GM23338 (cell line): Measurements from ENCODE around the gene TMEM125. TPM values are rescaled to one million over a fixed set of nuclear protein-coding genes. Genes with fewer than 3 reads are reported as not detected.
A peak's percentile ranks its signal among the peaks of the same experiment; 100 is the strongest.

Source experiments
- ATAC-seq: fragments of 200-7000 bp; cut with Tn5 transposase; 3 replicates; pipeline ENCODE4 v1.9.1; 2020
- DNase-seq: peaks from one replicate; pipeline ENCODE4 v3.0.0-alpha.2; 2015; ENCODE audit warnings: low spot score
- H2AFZ ChIP-seq: fragments of 200-600 bp; sonication (generic); 2 replicates; pipeline ENCODE4 v1.8.0; 2016; ENCODE audit warnings: antibody characterized with exemption, mild to moderate bottlenecking, moderate library complexity
- H3F3A ChIP-seq: fragments of 200-600 bp; sonication (generic); replicated peaks from 2 replicates; pipeline ENCODE4 v1.8.0; 2017; ENCODE audit warnings: antibody characterized with exemption, mixed run types, low read depth
- H3K27ac ChIP-seq: fragments of 200-600 bp; sonication (generic); 2 replicates; pipeline ENCODE4 v1.6.1; 2016; ENCODE audit warnings: low read depth
- H3K27me3 ChIP-seq: fragments of 200-600 bp; sonication (generic); 2 replicates; pipeline ENCODE4 v1.8.0; 2016; ENCODE audit warnings: mild to moderate bottlenecking, mixed run types, moderate library complexity; ENCODE audit not compliant: insufficient read depth
- H3K36me3 ChIP-seq: fragments of 200-600 bp; sonication (generic); 2 replicates; pipeline ENCODE4 v1.8.0; 2016; ENCODE audit warnings: mild to moderate bottlenecking; ENCODE audit not compliant: insufficient read depth
- H3K4me1 ChIP-seq: fragments of 200-600 bp; sonication (generic); 2 replicates; pipeline ENCODE4 v1.8.0; 2016; ENCODE audit warnings: mild to moderate bottlenecking, moderate library complexity; ENCODE audit not compliant: insufficient read depth
- H3K4me2 ChIP-seq: fragments of 200-600 bp; sonication (generic); 2 replicates; pipeline ENCODE4 v1.7.1; 2017; ENCODE audit warnings: mixed run types
- H3K4me3 ChIP-seq: fragments of 200-600 bp; sonication (generic); 2 replicates; pipeline ENCODE4 v1.6.1; 2016; ENCODE audit warnings: mixed run types
- H3K79me2 ChIP-seq: fragments of 200-600 bp; sonication (generic); replicated peaks from 2 replicates; pipeline ENCODE4 v1.8.0; 2017; ENCODE audit warnings: mild to moderate bottlenecking; ENCODE audit not compliant: insufficient read depth
- H3K9me2 ChIP-seq: fragments of 200-600 bp; sonication (generic); 2 replicates; pipeline ENCODE4 v1.8.0; 2017; ENCODE audit not compliant: insufficient read depth
- H4K20me1 ChIP-seq: fragments of 200-600 bp; sonication (generic); replicated peaks from 2 replicates; pipeline ENCODE4 v1.8.0; 2017; ENCODE audit warnings: mild to moderate bottlenecking; ENCODE audit not compliant: insufficient read depth
- H3K27ac Mint-ChIP-seq: 2 replicates; pipeline ENCODE4 v1.8.0; 2020; ENCODE audit warnings: inconsistent platforms, mild to moderate bottlenecking, moderate library complexity, mixed read lengths
- H3K27me3 Mint-ChIP-seq: 3 replicates; pipeline ENCODE4 v1.8.0; 2022; ENCODE audit warnings: low read depth, mild to moderate bottlenecking, moderate library complexity, mixed read lengths, inconsistent platforms; ENCODE audit not compliant: insufficient read depth, poor library complexity
- H3K36me3 Mint-ChIP-seq: 3 replicates; pipeline ENCODE4 v1.8.0; 2021; ENCODE audit warnings: low read depth, mild to moderate bottlenecking, inconsistent platforms, moderate library complexity, mixed read lengths
- H3K4me1 Mint-ChIP-seq: 3 replicates; pipeline ENCODE4 v1.8.0; 2020; ENCODE audit warnings: mild to moderate bottlenecking, inconsistent platforms, mixed read lengths
- H3K4me3 Mint-ChIP-seq: 3 replicates; pipeline ENCODE4 v1.8.0; 2021; ENCODE audit warnings: moderate library complexity, mild to moderate bottlenecking, inconsistent platforms, mixed read lengths
- H3K9me3 Mint-ChIP-seq: 3 replicates; pipeline ENCODE4 v1.8.0; 2020; ENCODE audit warnings: moderate library complexity, mild to moderate bottlenecking, inconsistent platforms, mixed read lengths
- CTCF ChIP-seq, 2 experiments: fragments of 200-600 bp in 1 of 2; sonication (generic) in 1 of 2; conservative IDR thresholded peaks; 2 replicates each; pipeline versions ENCODE4 v1.5.1 to v1.6.1; 2016 to 2017; ENCODE audit warnings: antibody characterized with exemption in 2 of 2, low read depth in 2 of 2, mild to moderate bottlenecking in 2 of 2, moderate library complexity in 1 of 2
- POLR2AphosphoS5 ChIP-seq: IDR thresholded peaks from 2 replicates; pipeline ENCODE4 v1.6.1; 2016; ENCODE audit warnings: antibody characterized with exemption, low read depth
- REST ChIP-seq: IDR thresholded peaks from one replicate; pipeline ENCODE4 v1.6.1; 2018; ENCODE audit warnings: antibody characterized with exemption; ENCODE audit not compliant: unreplicated experiment
- ZNF462 ChIP-seq: fragments of 250-450 bp; sonication (Bioruptor Pico); IDR thresholded peaks from 2 replicates; pipeline ENCODE4 v1.5.0; 2020; ENCODE audit warnings: mild to moderate bottlenecking, moderate library complexity
- polyA plus RNA-seq: library from polyadenylated mRNA; unstranded; fragments of >200 nt; fragmentation: Nextera tagmentation; extraction: Ambion mirVana; gene quantifications from 2 replicates; pipeline ENCODE4 v1.2.1, GENCODE V29; 2016
- total RNA-seq: library from RNA; depleted of rRNA; stranded (reverse); fragments of >200 nt; shearing (Covaris generic); gene quantifications from 2 replicates; pipeline ENCODE4 v1.2.3, GENCODE V29; 2014

TMEM125 gene
- total and polyA plus RNA-seq, 2 experiments from 2014 or later = 16.8 to 39.3 TPM

- peak within 1 kb of the TSS; percentile 77 for H3K4me3 Mint-ChIP-seq
- H3K4me1 Mint-ChIP-seq = peaks cover 27% of the 10 kb centered on the region
- DNase-seq (peak; percentile 98), ATAC-seq (peak; percentile 95)
- no peaks in the 10 kb centered on the region for H3K79me2 ChIP-seq
- peak within 1 kb of the TSS; percentile 83 for H3K4me2 ChIP-seq
- no peaks in the 10 kb centered on the region for H3K36me3 ChIP-seq
- H3K27ac ChIP-seq = no peak within 1 kb of the TSS
- peak within 1 kb of the TSS; percentile 91 for H3K27ac Mint-ChIP-seq
- peaks cover 11% of the 10 kb centered on the region; the same call in 1 of the 3 replicates for H3K36me3 Mint-ChIP-seq
- no peaks in the 10 kb centered on the region for H4K20me1 ChIP-seq
- H3K4me3 ChIP-seq = peak within 1 kb of the TSS; percentile 68
- H3K9me3 Mint-ChIP-seq = no peaks in the 10 kb centered on the region
- peaks cover 13% of the 10 kb centered on the region for H3K27me3 Mint-ChIP-seq
- TF ChIP-seq CTCF (conservative IDR thresholded peaks at IDR 0.05; ENCODE audit: low read depth in 2 of 2) (peak; percentile 56 to 63), POLR2AphosphoS5 (peak; percentile 40; the same call in 1 of the 2 replicates), REST (no peak), ZNF462 (no peak)
- H2AFZ ChIP-seq = peak within 1 kb of the TSS; percentile 98
- no peaks in the 10 kb centered on the region for H3K27me3 ChIP-seq
- H3K4me1 ChIP-seq = peaks cover 14% of the 10 kb centered on the region
- H3F3A ChIP-seq = no peaks in the 10 kb centered on the region
- H3K9me2 ChIP-seq = no peaks in the 10 kb centered on the region
Observed at GRCh38 chr1:43285269-43285990, 15.6 kb downstream of the TMEM125 start, which contains the start of gene C1orf210. Gene C1orf210 (minus strand): TSS chr1:43285581. CDS start chr1:43283270, 2,311 bp downstream.
